Activated naive CD4-positive, alpha-beta T cell treated with anti-CD3 and anti-CD28 coated beads, Interleukin-2, amount 50 U/mL, for 16 hours (primary cell): Measurements from ENCODE around the gene NPM1.

ENCODE experiments used
- DNase-seq: peaks from one replicate; pipeline ENCODE4 v3.0.0-alpha.2; 2020

NPM1 gene

DNA sequence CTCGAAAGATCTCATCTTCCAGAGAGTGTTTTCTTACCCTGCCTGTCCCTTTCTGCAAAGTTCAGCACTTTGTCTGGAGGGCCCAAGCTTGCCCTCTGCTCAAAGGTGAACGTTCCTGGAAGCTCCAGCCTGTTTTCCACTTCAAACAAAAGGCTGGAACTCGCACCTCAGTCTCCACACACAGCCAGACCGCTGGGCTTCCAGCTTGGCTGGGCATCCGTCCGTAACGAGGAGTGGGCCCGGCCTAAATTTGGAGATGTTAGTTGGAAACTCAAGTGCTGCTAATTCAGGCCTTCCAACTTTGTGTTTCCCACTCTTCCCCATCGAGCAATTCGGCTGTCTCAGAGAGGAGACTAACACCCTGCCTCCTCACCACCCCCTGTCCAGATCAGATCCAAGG is 66.9 kb downstream of the NPM1 start:
- DNase-seq, result no peak

DNA sequence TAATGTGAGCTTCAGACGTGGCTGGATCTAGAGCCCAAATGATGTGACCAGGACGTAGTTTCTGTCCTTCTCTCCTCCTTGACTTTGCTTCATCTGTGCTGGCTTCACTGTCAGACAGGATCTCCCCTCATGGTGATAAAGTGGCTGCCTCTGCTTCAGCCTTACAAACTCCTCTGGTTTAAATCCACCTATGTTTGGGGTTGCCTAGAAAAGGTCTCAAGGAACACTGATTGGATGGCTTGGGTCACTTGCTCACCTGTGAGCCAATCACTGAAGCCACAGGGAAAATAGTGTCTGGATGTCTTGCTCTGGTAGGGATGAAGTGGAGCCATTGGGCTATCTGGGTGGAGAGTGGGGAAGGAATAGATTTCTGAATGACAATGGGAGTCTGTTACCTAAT is 67.9 kb downstream of the NPM1 start:
- DNase-seq, result no peak

DNA sequence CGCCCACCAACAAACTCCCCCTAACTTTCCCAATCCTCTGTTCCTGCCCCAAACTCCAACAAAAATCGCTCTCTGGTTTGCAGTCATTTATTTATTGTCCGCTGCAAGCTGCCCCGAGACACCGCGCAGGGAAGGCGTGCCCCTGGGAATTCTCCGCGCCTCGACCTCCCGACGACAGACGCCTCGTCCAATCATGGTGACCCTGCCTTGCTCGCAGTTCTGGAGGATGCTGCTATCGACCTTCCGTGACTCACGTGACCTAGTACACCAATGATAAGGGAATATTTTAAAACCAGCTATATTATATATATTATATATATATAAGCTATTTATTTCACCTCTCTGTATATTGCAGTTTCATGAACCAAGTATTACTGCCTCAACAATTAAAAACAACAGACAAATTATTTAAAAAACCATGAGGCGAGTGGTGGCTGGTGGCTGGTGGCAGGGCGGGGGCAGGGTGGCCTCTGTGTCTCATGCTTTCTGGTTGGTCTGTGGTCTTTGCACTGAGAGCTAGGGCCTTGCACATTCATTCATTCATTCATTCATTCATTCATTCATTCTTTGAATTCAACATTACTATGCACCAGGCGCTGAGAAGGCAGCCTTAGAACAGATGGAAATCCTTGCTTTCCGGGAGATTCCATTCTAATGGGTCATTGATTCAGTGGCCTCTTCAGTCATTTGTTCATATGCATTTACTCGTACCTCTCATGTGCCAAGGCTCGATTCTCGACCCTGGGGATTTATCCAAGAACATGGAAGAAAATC is 69.7 kb downstream of the NPM1 start:
- DNase-seq, result no peak

DNA sequence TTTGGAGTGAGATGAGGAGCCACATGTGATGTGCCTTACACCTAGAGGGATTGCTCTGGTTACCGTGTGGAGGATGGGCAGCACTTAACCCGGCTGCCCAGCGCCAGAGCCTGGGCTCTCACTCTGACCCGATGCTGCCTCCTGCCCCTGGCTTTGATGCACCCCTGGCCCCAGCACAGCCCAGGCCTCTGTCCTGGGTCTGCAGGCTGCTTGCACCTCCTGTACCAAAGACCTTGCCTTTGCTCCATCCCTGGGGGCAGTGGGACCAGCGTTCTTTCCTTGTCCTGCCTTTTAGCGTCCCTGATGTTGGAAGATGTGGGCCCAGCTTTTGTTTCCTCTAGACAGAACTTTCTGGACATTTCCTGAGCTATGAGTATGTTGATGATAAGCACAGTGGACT is 72.2 kb downstream of the NPM1 start:
- no peak for DNase-seq
